ENCODE measurements around the gene MSH5.
A peak's percentile ranks its signal among the peaks of the same experiment; 100 is the strongest.
"Not testable (repeated sequence)": the region's sequence is repeated elsewhere in the genome, so short reads cannot be mapped to it uniquely, and the experiment has no call there.

Gene MSH5

DNA sequence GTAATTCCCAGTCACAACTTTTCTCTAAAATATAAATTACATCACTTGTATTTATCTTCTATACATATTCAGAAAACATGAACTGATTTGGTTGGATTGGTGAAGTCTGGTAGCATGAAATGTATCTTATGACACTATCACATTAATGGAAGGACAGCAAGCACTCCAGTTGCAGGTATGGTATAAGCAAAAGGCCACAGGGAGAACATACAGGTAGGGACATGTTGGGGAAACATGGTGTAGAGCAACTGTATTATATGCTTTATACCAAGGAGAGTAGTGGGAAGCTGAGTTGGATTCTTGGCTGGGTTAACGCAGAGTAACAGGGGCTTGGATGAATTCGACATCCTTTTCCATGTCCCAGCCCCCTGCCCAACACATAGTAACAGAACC is 57.2 kb downstream of the MSH5 start:
- H4K8ac ChIP-seq (ENCODE audit: low read depth, low read length): no peak overlapping the region
- H3K4me3 ChIP-seq (ENCODE audit: low read length): no peak overlapping the region
- no peak overlapping the region for H3K56ac ChIP-seq (ENCODE audit: low read length)

GRCh38 chr6:31797588-31797987 is 57.8 kb downstream of the MSH5 start:
- WGBS (ENCODE audit: extremely low coverage, insufficient coverage, low lambda C conversion rate): no CpG with 5 or more reads among the region's 5 CpGs
- no peak overlapping the region for H2BK5ac ChIP-seq (ENCODE audit: low read length)

More for the DNA sequence above, 57.2 kb downstream of the MSH5 start:
- H3K4ac ChIP-seq (ENCODE audit: low read depth, low read length): no peak overlapping the region
- no peak overlapping the region for H4K5ac ChIP-seq (ENCODE audit: low read length)
- H3K27me3 ChIP-seq (ENCODE audit: insufficient read depth, low read length, poor library complexity): no peaks in the 10 kb centered on the region
- no peak for DNase-seq
- no peak overlapping the region for H2BK120ac ChIP-seq (ENCODE audit: low read depth, low read length)
- no peak overlapping the region for H2AK5ac ChIP-seq (ENCODE audit: low read length)
- H3K79me1 ChIP-seq (ENCODE audit: low read length): peaks cover 9% of the 10 kb centered on the region
- H3K18ac ChIP-seq (ENCODE audit: low read length): no peak overlapping the region
- H3K4me2 ChIP-seq (ENCODE audit: low read length): no peak overlapping the region
- no CpG with 5 or more reads among the region's 2 CpGs for WGBS (ENCODE audit: extremely low coverage, insufficient coverage, low lambda C conversion rate)
- H2BK15ac ChIP-seq (replicated peaks; ENCODE audit: low read depth): no peak overlapping the region
- H3K4me1 ChIP-seq (ENCODE audit: control insufficient read depth, low read depth, low read length): peaks cover 2% of the 10 kb centered on the region
- no peak overlapping the region for H3K27ac ChIP-seq (ENCODE audit: low read depth, low read length)
- no peak overlapping the region for H2BK5ac ChIP-seq (ENCODE audit: low read length)
- peaks cover 22% of the 10 kb centered on the region for H3K79me2 ChIP-seq (ENCODE audit: control insufficient read depth, insufficient read depth, low read length)
- peaks cover 4% of the 10 kb centered on the region for H3K36me3 ChIP-seq (ENCODE audit: control insufficient read depth, insufficient read depth, low read length)
- H3K23ac ChIP-seq (ENCODE audit: low read length): no peak overlapping the region
- H3K9ac ChIP-seq (ENCODE audit: low read length): no peak overlapping the region

GRCh38 chr6:31799781-31800180 is 60.0 kb downstream of the MSH5 start:
- H2BK5ac ChIP-seq (ENCODE audit: low read length): no peak overlapping the region
- H3K36me3 ChIP-seq (ENCODE audit: control insufficient read depth, insufficient read depth, low read length): peaks cover 2% of the 10 kb centered on the region
- no peak overlapping the region for H3K18ac ChIP-seq (ENCODE audit: low read length)
- H3K4me2 ChIP-seq (ENCODE audit: low read length): no peak overlapping the region
- H3K79me1 ChIP-seq (ENCODE audit: low read length): peaks cover 4% of the 10 kb centered on the region
- DNase-seq: no peak
- no peak overlapping the region for H3K4ac ChIP-seq (ENCODE audit: low read depth, low read length)
- H3K9ac ChIP-seq (ENCODE audit: low read length): no peak overlapping the region
- no peaks in the 10 kb centered on the region for H3K4me1 ChIP-seq (ENCODE audit: control insufficient read depth, low read depth, low read length)
- no peak overlapping the region for H3K23ac ChIP-seq (ENCODE audit: low read length)
- no peak overlapping the region for H2BK120ac ChIP-seq (ENCODE audit: low read depth, low read length)
- H3K27ac ChIP-seq (ENCODE audit: low read depth, low read length): no peak overlapping the region
- H4K5ac ChIP-seq (ENCODE audit: low read length): no peak overlapping the region
- WGBS (ENCODE audit: extremely low coverage, insufficient coverage, low lambda C conversion rate): no CpG with 5 or more reads among the region's 12 CpGs
- H3K56ac ChIP-seq (ENCODE audit: low read length): no peak overlapping the region
- H3K79me2 ChIP-seq (ENCODE audit: control insufficient read depth, insufficient read depth, low read length): peaks cover 6% of the 10 kb centered on the region
- H3K4me3 ChIP-seq (ENCODE audit: low read length): no peak overlapping the region
- no peak overlapping the region for H2AK5ac ChIP-seq (ENCODE audit: low read length)
- no peak overlapping the region for H2BK15ac ChIP-seq (replicated peaks; ENCODE audit: low read depth)
- no peak overlapping the region for H4K8ac ChIP-seq (ENCODE audit: low read depth, low read length)
- H3K27me3 ChIP-seq (ENCODE audit: insufficient read depth, low read length, poor library complexity): no peaks in the 10 kb centered on the region

More at GRCh38 chr6:31797588-31797987, 57.8 kb downstream of the MSH5 start:
- H2AK5ac ChIP-seq (ENCODE audit: low read length): no peak overlapping the region
- no peak overlapping the region for H3K56ac ChIP-seq (ENCODE audit: low read length)
- H3K27me3 ChIP-seq (ENCODE audit: insufficient read depth, low read length, poor library complexity): no peaks in the 10 kb centered on the region
- peaks cover 8% of the 10 kb centered on the region for H3K79me1 ChIP-seq (ENCODE audit: low read length)
- no peak overlapping the region for H3K4me2 ChIP-seq (ENCODE audit: low read length)
- H3K79me2 ChIP-seq (ENCODE audit: control insufficient read depth, insufficient read depth, low read length): peaks cover 22% of the 10 kb centered on the region
- H2BK120ac ChIP-seq (ENCODE audit: low read depth, low read length): no peak overlapping the region
- no peak overlapping the region for H4K5ac ChIP-seq (ENCODE audit: low read length)
- no peak overlapping the region for H2BK15ac ChIP-seq (replicated peaks; ENCODE audit: low read depth)
- H3K9ac ChIP-seq (ENCODE audit: low read length): no peak overlapping the region
- H4K8ac ChIP-seq (ENCODE audit: low read depth, low read length): no peak overlapping the region
- no peak overlapping the region for H3K27ac ChIP-seq (ENCODE audit: low read depth, low read length)
- H3K18ac ChIP-seq (ENCODE audit: low read length): no peak overlapping the region
- H3K23ac ChIP-seq (ENCODE audit: low read length): no peak overlapping the region
- peaks cover 4% of the 10 kb centered on the region for H3K36me3 ChIP-seq (ENCODE audit: control insufficient read depth, insufficient read depth, low read length)
- DNase-seq: no peak
- no peak overlapping the region for H3K4me3 ChIP-seq (ENCODE audit: low read length)
- H3K4me1 ChIP-seq (ENCODE audit: control insufficient read depth, low read depth, low read length): peaks cover 2% of the 10 kb centered on the region
- H3K4ac ChIP-seq (ENCODE audit: low read depth, low read length): no peak overlapping the region

DNA sequence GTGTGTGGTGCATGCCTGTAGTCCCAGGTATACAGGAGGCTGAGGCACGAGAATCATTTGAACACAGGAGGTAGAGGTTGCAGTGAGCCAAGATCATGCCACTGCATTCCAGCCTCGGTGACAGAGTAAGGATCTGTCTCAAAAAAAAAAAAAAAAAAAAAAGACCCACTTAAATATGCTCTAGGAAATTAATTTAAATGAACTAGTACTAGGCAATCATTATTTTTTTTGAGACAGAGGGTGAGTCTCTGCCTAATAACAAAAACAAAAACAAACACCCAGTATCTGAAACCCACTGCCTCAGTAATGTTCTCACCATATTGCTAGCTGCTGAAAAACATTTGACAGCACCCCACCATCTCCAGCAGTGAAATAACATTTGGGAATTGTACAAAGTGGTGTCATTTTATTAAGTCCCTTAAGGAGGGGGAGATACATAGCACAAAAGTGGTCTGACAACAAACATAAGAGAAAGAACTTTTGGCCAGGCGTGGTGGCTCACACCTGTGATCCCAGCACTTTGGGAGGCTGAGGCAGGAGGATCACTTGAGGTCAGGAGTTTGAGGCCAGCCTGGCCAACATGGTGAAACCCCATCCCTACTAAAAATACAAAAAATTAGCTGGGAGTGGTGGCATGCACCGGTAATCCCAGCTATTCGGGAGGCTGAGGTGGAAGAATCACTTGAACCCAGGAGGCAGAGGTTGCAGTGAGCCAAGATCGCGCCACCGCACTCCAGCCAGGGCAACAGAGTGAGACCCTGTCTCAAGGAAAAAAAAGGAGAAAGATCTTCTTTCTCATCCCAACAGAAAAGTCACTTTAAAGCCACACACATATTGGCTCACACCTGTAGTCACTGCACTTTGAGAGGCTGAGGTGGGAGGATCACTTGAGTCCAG is 61.5 kb downstream of the MSH5 start:
- H4K5ac ChIP-seq (ENCODE audit: low read length); H3K4me1 ChIP-seq (ENCODE audit: control insufficient read depth, low read depth, low read length); H3K4me2 ChIP-seq (ENCODE audit: low read length); H2BK5ac ChIP-seq (ENCODE audit: low read length); H3K18ac ChIP-seq (ENCODE audit: low read length); H3K4ac ChIP-seq (ENCODE audit: low read depth, low read length); H3K27me3 ChIP-seq (ENCODE audit: insufficient read depth, low read length, poor library complexity); H3K27ac ChIP-seq (ENCODE audit: low read depth, low read length); DNase-seq; H3K23ac ChIP-seq (ENCODE audit: low read length); H3K36me3 ChIP-seq (ENCODE audit: control insufficient read depth, insufficient read depth, low read length); H2BK15ac ChIP-seq (replicated peaks; ENCODE audit: low read depth); H3K9ac ChIP-seq (ENCODE audit: low read length); H3K79me1 ChIP-seq (ENCODE audit: low read length); H3K56ac ChIP-seq (ENCODE audit: low read length); H2AK5ac ChIP-seq (ENCODE audit: low read length); H4K8ac ChIP-seq (ENCODE audit: low read depth, low read length); H3K4me3 ChIP-seq (ENCODE audit: low read length); H3K79me2 ChIP-seq (ENCODE audit: control insufficient read depth, insufficient read depth, low read length); H2BK120ac ChIP-seq (ENCODE audit: low read depth, low read length): not testable (repeated sequence)
- no CpG with 5 or more reads among the region's 8 CpGs for WGBS (ENCODE audit: extremely low coverage, insufficient coverage, low lambda C conversion rate)

GRCh38 chr6:31805939-31806469 is 66.2 kb downstream of the MSH5 start:
- no peaks in the 10 kb centered on the region for H3K27me3 ChIP-seq (ENCODE audit: insufficient read depth, low read length, poor library complexity)
- no CpG with 5 or more reads among the region's 7 CpGs for WGBS (ENCODE audit: extremely low coverage, insufficient coverage, low lambda C conversion rate)
- peak overlapping the region; percentile 33 for H2AK5ac ChIP-seq (ENCODE audit: low read length)
- peak overlapping the region; percentile 42 for H3K4me3 ChIP-seq (ENCODE audit: low read length)
- H4K8ac ChIP-seq (ENCODE audit: low read depth, low read length): no peak overlapping the region
- H3K23ac ChIP-seq (ENCODE audit: low read length): no peak overlapping the region
- no peak overlapping the region for H2BK5ac ChIP-seq (ENCODE audit: low read length)
- peaks cover 4% of the 10 kb centered on the region for H3K79me1 ChIP-seq (ENCODE audit: low read length)
- DNase-seq: no peak
- H3K36me3 ChIP-seq (ENCODE audit: control insufficient read depth, insufficient read depth, low read length): no peaks in the 10 kb centered on the region
- H3K27ac ChIP-seq (ENCODE audit: low read depth, low read length): peak overlapping the region; percentile 72
- peak overlapping the region; percentile 83 for H3K4ac ChIP-seq (ENCODE audit: low read depth, low read length)
- peaks cover 12% of the 10 kb centered on the region for H3K79me2 ChIP-seq (ENCODE audit: control insufficient read depth, insufficient read depth, low read length)
- H4K5ac ChIP-seq (ENCODE audit: low read length): no peak overlapping the region
- H3K9ac ChIP-seq (ENCODE audit: low read length): peak overlapping the region; percentile 76
- H3K4me1 ChIP-seq (ENCODE audit: control insufficient read depth, low read depth, low read length): no peaks in the 10 kb centered on the region
- H2BK15ac ChIP-seq (replicated peaks; ENCODE audit: low read depth): no peak overlapping the region
- H3K4me2 ChIP-seq (ENCODE audit: low read length): peak overlapping the region; percentile 76
- peak overlapping the region; percentile 9 for H3K18ac ChIP-seq (ENCODE audit: low read length)
- H2BK120ac ChIP-seq (ENCODE audit: low read depth, low read length): peak overlapping the region; percentile 14
- peak overlapping the region; percentile 99 for H3K56ac ChIP-seq (ENCODE audit: low read length)
